ENCODE data around the gene USP11. TPM values are rescaled to one million over a fixed set of nuclear protein-coding genes. Genes with fewer than 3 reads are reported as not detected.
A peak's percentile ranks its signal among the peaks of the same experiment; 100 is the strongest.

USP11 gene
- 16.0 and 16.2 TPM in 2 replicates for total RNA-seq (2014; rRNA removed; shearing (Covaris generic); ENCODE audit: low replicate concordance)

DNA sequence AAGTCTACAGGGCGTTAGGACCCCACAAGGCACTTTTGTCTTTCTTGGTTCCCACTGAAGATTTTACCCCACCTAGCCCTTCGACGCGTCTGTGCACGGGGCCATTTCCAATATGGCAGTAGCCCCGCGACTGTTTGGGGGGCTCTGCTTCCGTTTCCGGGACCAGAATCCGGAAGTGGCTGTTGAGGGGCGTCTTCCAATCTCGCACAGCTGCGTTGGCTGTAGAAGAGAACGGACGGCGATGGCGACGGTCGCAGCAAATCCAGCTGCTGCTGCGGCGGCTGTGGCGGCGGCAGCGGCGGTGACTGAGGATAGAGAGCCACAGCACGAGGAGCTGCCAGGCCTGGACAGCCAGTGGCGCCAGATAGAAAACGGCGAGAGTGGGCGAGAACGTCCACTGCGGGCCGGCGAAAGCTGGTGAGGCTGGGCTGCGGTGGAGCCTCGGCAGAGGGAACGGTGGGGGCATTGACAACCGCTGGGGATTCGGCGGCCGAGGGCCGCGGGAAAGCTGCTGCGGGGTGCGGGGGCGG lies at the start of gene USP11:
TSS of gene USP11 (plus strand) at position 207 of the 530 bp plus-strand sequence. CDS start at position 242, 35 bp downstream.
- Histone ChIP-seq H3K36me3 (peaks cover 8% of the 10 kb centered on the region), H3K27me3 (no peaks in the 10 kb centered on the region), H3K4me3 (peak within 1 kb of the TSS; percentile 89), H3K9me3 (no peaks in the 10 kb centered on the region)
- no peak for DNase-seq

DNA sequence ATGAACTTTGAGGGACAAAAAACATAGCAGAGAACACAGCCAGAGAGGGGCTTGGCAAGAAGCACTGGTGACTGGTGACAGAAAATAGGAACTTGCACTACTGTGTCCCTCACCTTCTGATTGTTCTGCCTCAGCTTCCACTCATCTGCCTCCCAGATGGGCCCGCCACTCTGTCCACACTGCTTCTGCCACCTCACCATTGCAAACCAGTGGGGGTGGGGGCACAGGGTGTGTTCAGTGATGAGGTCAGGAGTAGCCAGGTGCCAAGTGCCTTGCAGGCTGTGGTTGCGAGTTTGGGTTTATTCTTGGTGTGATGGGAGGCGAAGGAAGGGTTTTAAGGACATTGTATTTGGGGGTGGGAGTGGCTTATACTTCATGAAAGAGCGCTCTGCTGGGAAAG lies 48.3 kb upstream of the USP11 start:
- H3K9me3 ChIP-seq: no peaks in the 10 kb centered on the region
- DNase-seq: no peak
- no peak overlapping the region for H3K4me3 ChIP-seq
- no peaks in the 10 kb centered on the region for H3K27me3 ChIP-seq
- no peaks in the 10 kb centered on the region for H3K36me3 ChIP-seq

DNA sequence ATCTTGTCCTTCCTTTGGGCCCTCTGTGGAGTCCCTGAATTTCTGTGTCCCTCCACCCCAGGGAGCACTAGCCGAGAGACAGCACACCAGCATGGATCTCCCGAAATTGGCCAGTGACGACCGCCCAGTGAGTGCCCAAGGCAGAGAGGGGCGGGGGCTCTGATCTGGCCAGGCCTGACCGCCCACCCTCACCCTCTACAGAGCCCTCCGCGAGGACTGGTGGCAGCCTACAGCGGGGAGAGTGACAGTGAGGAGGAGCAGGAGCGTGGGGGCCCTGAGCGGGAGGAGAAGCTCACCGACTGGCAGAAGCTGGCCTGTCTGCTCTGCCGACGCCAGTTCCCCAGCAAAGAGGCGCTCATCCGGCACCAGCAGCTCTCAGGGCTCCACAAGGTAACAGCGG lies 47.6 kb upstream of the USP11 start:
- DNase-seq: no peak
- Histone ChIP-seq H3K36me3 (no peaks in the 10 kb centered on the region), H3K4me3 (no peak overlapping the region), H3K9me3 (no peaks in the 10 kb centered on the region), H3K27me3 (no peaks in the 10 kb centered on the region)

DNA sequence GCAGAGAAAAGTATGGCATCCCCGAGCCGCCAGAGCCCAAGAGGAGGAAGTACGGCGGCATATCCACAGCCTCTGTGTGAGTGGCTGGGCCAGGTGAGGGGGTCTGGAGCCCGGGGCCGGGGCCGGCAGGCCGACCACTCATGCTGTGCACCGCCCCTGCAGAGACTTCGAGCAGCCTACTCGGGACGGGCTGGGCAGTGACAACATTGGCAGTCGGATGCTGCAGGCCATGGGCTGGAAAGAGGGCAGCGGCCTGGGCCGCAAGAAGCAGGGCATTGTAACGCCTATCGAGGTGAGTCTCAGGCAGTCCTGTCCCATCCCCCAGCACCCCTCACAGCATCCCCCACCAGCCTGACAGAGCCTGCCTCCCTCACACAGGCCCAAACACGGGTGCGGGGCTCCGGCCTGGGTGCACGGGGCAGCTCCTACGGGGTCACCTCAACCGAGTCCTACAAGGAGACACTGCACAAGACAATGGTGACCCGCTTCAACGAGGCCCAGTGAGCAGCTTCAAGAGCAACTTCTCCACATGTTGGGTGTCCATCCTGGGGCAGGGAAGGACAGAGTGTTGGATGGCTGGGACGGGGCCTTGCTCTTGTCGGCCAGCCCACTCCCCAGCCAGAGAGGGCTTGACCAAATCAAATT lies 46.6 kb upstream of the USP11 start:
- H3K27me3 ChIP-seq: no peaks in the 10 kb centered on the region
- H3K9me3 ChIP-seq: no peaks in the 10 kb centered on the region
- no peak overlapping the region for H3K4me3 ChIP-seq
- DNase-seq: no peak
- H3K36me3 ChIP-seq: no peaks in the 10 kb centered on the region

DNA sequence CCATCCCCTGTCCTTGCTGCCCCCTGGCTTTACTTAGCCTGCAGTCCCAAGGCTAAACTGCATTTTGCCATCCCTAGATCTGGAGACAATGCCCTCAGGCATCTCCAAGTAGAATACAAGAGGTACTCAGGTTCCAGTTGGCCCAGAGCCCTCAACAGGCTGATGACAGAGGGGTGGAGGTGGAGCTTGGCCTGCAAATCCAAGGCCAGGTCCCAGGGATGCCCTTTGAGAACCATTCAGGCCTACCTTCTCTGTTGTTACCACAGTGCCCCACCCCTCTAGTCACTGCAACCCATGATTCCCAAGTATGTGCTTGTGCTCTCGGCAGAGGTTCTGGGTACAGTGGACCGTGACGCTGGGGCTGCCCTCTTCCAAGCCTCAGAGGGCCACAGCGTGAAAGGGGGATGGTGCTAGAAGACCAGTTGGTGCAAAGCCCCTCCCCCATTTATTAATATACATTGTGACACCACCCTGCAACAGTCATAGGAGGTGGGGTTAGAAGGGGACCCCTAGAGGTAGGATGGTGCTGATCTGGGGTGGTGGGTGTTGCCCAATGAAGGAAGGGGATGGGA lies 45.6 kb upstream of the USP11 start:
- DNase-seq: no peak
- no peaks in the 10 kb centered on the region for H3K27me3 ChIP-seq

DNA sequence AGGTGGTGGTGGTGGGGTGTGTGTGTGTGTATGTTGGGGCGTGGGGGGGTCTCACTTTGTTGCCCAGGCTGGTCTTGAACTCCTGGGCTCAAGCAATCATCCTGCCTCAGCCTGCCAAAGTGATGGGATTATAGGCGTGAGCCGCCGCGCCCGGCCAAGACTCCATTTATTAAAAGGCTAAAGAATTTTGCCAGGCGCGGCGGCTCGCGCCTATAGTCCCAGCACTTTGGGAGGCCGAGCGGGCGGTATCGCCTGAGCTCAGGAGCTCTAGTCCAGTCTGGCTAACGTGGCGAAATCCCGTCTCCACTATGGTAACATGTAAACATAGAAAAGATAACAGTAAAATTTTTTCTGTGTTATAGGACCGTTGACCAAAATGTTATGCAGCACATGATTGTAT lies 42.9 kb upstream of the USP11 start:
- Histone ChIP-seq H3K4me3 (no peak overlapping the region), H3K36me3 (peaks cover 2% of the 10 kb centered on the region; the same call in 1 of the 2 replicates), H3K27me3 (no peaks in the 10 kb centered on the region), H3K9me3 (no peaks in the 10 kb centered on the region)
- DNase-seq: no peak

More for the DNA sequence above, 45.6 kb upstream of the USP11 start:
- Histone ChIP-seq H3K36me3 (no peaks in the 10 kb centered on the region), H3K9me3 (no peaks in the 10 kb centered on the region), H3K4me3 (no peak overlapping the region)

DNA sequence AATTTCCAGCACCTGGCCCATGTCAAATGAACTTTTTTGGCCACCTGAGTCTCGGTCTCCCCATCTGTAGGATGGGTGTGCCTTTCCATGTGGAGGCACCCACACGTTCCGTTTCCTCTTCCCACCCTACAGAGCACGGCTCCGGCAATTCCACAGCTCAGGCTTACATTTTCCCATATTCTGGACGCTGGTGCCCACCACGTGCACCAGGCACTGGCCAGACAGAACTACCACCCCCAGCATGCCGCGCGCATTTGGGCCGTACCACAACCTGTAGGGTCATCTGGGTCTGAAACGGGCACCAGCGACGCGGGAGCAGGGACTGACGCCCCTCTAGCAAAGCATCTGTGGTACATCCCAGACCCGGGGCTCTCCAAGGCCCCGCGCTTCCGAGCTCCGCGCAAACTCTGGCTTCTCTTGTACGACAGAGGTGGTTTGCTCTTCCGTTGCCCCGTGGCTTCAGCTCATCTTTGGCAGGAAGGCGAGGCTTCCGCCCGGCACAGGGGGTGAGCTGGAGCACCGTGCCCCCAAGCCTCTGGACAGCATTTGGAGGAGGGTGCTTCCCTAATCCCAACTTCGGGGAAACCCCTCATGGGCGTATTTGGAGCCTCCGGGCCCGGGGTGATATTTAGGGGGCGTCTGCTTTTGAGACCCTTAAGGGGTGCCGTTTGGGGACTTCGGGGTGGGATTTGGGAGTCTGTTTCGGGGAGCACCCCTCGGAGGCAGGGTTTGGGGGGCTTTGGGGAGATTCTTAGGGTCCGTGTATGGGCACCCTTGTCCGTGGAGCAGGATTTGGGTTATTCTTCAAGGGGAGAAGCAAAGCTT lies 42.2 kb upstream of the USP11 start:
- DNase-seq: peak; percentile 93
- Histone ChIP-seq H3K9me3 (no peaks in the 10 kb centered on the region), H3K4me3 (peak overlapping the region; percentile 67), H3K36me3 (peaks cover 6% of the 10 kb centered on the region), H3K27me3 (no peaks in the 10 kb centered on the region)

DNA sequence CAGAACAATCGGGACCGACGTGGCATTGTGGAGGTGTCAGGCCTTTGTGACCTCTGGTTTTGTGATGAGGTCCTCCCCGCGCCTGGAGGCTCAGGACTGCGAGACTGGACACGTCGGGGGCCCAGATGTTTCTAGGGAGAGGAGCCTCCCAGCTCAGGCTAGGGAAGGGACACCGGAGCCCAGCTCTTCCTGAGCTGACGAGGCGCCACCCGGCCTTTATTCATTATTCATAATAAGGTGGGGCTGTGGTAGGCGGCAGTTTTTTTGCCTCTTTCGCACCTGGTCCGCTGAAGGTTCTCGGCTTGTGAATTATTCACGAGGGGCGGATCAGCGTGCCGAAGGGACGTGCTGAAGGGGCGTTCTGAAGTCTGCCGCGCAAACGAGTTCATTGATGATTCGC lies 41.5 kb upstream of the USP11 start:
- peak; percentile 11 for DNase-seq
- peak overlapping the region; percentile 67 for H3K4me3 ChIP-seq
- H3K36me3 ChIP-seq: peaks cover 7% of the 10 kb centered on the region
- no peaks in the 10 kb centered on the region for H3K9me3 ChIP-seq
- no peaks in the 10 kb centered on the region for H3K27me3 ChIP-seq

DNA sequence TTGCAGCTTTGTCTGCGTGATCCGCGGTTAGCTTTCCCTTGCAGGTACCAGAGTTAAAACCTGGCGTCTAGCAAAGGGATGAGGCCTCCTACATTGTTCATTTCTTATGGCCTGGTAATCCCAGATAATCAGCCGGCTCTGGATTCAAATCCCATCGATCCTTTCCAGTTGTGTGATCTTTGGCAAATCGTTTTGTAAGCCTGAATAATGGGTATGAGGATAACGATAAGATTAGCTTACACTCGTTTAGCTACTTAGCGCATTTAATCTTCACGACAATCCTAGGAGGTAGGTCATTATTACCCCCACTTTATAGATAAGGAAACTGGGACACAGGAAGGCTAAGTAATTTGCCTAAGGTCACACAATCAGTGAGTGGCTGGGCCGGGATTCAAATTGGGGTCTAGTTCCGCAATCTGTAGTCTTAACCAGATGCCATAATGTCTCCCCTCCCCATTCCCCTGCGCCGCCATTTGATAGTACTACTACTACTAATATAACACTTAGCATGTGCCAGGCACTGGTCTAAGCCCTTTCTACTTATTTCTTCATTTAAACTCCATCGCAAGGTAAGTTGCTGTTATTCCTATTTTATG lies 40.9 kb upstream of the USP11 start:
- DNase-seq: no peak
- H3K4me3 ChIP-seq: peak overlapping the region; percentile 67
- H3K36me3 ChIP-seq: peaks cover 11% of the 10 kb centered on the region
- no peaks in the 10 kb centered on the region for H3K9me3 ChIP-seq
- H3K27me3 ChIP-seq: no peaks in the 10 kb centered on the region

DNA sequence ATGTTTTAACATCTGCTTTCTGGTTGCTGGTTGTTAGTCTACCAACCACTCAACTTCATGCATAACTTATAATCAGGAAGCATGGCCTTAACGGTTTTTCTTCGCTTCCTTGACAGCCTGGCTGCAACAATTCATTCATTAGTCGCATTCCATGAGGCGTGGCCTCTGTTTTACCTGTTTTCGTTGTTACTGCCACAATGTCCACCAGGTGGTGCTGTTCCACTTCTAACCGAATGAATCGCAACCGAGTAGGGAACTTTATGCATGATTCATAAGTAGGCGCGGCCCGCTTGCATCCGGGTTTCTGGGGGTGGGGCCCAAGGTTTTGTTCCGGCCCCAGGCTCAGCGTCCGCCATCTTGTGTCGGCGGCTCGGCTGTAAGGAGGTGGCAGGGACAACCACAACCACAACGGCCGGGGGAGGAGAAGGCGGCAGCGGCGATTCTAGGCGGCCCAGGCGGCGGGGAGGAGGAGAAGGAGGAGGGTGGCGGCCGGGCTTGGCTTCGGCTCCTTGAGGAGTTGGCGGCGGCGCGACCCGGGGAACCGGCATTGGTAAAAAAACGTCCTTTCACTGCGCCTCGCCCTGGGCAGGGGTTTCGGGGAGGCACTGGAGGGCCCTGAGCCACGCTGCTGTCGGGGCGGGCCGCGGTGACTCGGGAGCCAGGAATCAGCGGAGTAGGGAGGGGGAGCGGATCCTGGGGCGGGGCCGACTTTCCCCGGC lies 39.2 kb upstream of the USP11 start, which contains the start of gene UBA1:
TSS of gene UBA1 (plus strand) at position 355 of the 719 bp plus-strand sequence. CDS start 4,974 bp downstream, outside the sequence.
- Histone ChIP-seq H3K4me3 (peak within 1 kb of the TSS; percentile 95), H3K36me3 (peaks cover 19% of the 10 kb centered on the region), H3K9me3 (no peaks in the 10 kb centered on the region), H3K27me3 (no peaks in the 10 kb centered on the region)
- peak; percentile 85 for DNase-seq

DNA sequence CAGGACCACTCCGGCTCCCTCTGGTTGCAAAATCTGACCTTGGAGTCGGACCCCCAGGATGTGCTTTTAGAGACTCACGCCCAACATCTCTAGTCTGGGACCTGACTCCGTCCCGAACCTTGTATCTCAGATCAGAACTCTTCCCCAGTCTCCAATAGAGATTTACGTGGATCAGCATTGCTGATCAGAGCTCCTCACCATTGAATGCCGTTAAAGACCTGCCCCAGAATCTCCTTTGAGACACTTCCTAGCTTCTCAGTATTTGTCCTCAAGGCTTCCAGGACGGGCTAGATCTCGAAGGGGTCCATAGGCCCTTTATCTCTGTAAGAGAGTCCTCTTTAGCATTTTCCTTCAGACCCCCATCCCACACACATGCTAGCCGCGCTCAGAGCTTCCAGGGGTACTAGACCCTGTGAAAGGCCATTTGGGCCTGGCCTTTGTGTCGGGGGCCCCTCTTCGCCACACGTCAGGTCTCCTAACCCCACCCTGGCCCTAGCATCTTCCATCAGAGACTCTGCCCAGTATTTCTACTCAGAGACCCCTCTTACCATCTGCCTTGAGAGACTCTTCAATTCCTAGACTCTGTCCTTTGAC lies 38.5 kb upstream of the USP11 start:
- DNase-seq: no peak
- Histone ChIP-seq H3K9me3 (no peaks in the 10 kb centered on the region), H3K36me3 (peaks cover 23% of the 10 kb centered on the region), H3K27me3 (no peaks in the 10 kb centered on the region), H3K4me3 (peak overlapping the region; percentile 95)

DNA sequence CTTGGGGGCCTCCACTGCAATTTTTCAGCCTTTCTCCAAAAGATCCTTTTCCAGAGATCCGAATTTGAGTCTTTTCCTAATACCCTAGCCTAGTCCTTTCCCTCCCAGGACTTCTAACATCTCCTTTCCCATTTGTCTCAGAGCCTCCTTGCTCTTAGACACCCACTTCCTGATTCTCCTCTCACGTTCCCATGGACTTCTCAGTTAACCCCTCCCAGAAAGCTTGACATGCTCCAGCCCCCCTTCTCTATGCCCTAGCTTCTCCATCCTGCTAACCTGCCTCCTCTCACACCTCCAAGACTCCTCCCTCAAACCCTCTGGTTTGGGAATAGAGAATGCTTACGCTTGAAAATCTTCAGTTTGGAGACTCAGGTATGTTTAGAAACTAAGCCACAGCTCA lies 36.7 kb upstream of the USP11 start:
- H3K36me3 ChIP-seq: peaks cover 33% of the 10 kb centered on the region
- DNase-seq: no peak
- H3K9me3 ChIP-seq: no peaks in the 10 kb centered on the region
- no peaks in the 10 kb centered on the region for H3K27me3 ChIP-seq
- no peak overlapping the region for H3K4me3 ChIP-seq

DNA sequence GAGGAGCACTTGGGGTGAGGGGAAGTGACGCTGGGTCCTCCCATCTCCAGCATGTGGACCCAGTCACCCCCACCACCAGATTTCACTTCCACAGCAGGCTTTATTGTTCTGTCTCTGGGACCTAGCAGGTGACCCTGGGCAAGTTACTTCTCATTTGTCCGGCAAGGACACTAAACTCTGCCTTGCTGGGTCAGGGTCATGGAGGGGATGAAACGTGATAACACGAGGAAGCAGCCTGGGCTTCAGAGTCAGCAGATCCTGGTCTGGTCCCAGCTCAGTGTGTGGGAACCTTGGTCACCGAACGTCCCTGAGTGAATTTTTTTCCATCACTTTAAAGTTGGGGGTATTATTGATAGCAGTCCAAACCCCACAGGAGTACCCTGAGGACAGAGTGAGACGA lies 35.3 kb upstream of the USP11 start:
- no peak for DNase-seq
- H3K27me3 ChIP-seq: no peaks in the 10 kb centered on the region
- H3K9me3 ChIP-seq: no peaks in the 10 kb centered on the region
- H3K36me3 ChIP-seq: peaks cover 40% of the 10 kb centered on the region
- H3K4me3 ChIP-seq: no peak overlapping the region

DNA sequence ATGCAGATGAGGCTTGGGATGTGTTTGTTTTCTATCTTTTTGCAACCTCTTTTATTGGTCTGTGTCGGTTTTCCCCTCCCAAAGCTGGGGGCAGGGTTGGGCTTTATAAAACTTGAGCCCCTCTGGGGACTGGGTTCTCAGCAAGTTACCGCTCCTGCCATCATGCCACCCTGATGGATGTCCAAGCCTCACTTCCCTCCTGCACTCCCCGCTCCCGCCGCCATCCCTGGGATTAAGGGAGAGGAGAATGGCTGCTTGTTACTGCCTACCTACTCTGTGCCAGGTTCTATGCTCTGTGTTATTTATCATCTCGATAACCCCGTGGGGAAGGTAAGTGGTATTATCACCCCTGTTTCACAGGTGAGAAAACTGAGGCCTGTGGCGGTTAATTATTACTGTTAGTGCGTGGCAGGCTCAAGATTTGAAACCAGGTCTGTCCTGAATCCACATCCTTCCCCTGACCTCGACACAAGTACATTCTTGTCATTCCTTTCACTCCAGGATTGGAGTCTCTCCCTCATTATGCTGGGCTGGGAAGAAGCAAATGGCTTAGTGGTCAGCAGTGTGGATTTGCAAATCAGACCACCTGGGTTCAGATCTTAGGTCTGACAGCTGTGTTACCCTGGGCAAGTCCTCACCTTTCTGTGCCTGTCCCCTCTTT lies 34.7 kb upstream of the USP11 start:
- Histone ChIP-seq H3K4me3 (no peak overlapping the region), H3K9me3 (no peaks in the 10 kb centered on the region), H3K36me3 (peaks cover 44% of the 10 kb centered on the region), H3K27me3 (no peaks in the 10 kb centered on the region)
- DNase-seq: no peak

DNA sequence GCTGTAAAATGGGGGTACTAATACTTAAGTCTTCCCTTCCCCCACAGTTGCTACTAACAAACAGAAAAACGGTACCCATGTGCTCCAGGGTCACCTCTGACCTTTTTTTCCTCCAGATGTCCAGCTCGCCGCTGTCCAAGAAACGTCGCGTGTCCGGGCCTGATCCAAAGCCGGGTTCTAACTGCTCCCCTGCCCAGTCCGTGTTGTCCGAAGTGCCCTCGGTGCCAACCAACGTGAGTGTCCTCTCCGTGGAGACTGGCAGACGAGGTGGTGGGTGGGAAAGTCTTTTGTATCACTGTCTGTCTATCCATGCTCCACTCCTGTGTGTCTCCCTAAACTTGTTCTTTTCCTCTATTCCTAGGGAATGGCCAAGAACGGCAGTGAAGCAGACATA lies 34.1 kb upstream of the USP11 start:
- no peaks in the 10 kb centered on the region for H3K27me3 ChIP-seq
- H3K9me3 ChIP-seq: no peaks in the 10 kb centered on the region
- peaks cover 47% of the 10 kb centered on the region for H3K36me3 ChIP-seq
- no peak overlapping the region for H3K4me3 ChIP-seq
- DNase-seq: no peak

Measured in MG63 (cell line).